Activated T-cell treated with anti-CD3 and anti-CD28 coated beads, Interleukin-2, amount 50 U/mL, for 48 hours (primary cell): Measurements from ENCODE around the gene APP.

Source experiments
- DNase-seq, 2 experiments: peaks; one replicate each; pipeline ENCODE4 v3.0.0-alpha.2; 2020

The APP gene

GRCh38 chr21:25967181-25967900 is 203.2 kb downstream of the APP start:
- DNase-seq: no peak

- no peak for DNase-seq
Observed at GRCh38 chr21:25965951-25966707, 204.4 kb downstream of the APP start.

DNA sequence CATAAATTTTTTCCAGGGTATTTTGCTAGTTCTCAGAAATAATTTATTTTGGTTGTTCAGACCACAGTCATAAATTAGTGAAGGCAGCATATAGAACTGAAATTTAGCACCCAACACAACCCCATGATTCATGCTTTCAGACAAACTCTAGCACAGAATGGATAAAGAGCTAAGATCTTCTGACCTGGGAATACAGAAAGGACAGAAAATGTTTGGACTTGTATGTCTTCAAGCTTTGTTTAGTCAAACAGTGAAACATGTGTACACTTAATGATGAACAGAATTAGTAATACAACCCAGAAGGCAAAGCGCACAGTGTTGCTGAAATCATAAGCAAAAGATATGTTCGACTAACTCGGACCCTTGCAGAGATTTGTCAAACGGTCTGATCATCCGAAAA is 205.6 kb downstream of the APP start:
- no peak for DNase-seq

GRCh38 chr21:25964015-25964414 is 206.6 kb downstream of the APP start:
- DNase-seq: no peak

DNA sequence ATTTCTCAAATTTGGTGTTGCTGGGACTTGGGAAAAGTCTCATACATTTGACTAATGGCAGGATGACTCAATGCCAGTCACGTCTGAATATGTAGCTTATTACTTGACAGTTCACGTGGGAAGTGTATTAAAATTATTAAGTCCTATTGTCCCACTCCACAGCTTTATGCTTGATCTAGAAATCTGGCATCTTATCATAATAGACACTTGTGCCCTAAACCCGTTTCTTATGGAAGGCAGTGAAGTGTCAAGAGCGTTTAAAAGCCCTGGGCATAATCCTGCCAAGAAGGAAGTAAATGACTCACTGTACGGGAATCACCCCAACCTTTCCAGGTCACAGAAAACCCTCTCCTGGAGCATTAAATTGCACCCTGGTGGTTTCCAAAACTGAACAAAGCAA is 207.4 kb downstream of the APP start:
- DNase-seq: no peak

DNA sequence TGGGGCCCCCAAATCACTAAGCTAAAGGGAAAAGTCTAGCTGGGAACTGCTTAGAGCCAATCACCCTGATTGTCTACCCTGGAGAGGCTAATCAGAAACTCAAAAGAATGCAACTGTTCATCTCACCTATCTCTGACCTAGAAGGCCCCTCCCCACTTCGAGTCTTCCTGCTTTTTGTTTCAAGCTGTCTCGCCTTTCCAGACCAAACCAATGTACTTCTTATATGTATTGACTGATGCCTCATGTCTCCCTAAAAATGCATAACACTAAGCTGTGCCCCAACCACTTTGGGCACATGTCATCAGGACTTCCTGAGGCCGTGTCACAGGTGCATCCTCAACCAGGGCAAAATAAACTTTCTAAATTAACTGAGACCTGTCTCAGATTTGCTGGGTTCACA is 209.5 kb downstream of the APP start:
- no peak for DNase-seq

GRCh38 chr21:25960402-25960801 is 210.2 kb downstream of the APP start:
- DNase-seq: no peak

DNA sequence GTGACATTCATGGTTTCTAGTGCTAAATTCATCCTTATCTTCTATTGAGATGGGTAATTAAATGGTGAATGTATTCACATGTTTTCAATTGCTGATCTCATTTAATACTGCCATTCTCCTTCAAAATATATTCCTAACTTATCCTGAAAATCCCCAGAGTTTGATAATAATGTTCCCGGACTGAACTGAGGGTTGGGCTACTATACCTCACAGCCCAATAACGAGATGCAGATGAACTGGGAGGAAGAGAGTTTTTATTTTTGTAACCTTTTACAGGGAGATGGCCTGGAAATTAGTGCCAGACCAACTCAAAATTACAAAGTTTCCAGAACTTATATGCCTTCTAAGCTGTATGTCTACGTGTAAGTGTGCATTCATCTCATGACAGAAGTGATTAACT is 210.8 kb downstream of the APP start:
- DNase-seq: no peak

DNA sequence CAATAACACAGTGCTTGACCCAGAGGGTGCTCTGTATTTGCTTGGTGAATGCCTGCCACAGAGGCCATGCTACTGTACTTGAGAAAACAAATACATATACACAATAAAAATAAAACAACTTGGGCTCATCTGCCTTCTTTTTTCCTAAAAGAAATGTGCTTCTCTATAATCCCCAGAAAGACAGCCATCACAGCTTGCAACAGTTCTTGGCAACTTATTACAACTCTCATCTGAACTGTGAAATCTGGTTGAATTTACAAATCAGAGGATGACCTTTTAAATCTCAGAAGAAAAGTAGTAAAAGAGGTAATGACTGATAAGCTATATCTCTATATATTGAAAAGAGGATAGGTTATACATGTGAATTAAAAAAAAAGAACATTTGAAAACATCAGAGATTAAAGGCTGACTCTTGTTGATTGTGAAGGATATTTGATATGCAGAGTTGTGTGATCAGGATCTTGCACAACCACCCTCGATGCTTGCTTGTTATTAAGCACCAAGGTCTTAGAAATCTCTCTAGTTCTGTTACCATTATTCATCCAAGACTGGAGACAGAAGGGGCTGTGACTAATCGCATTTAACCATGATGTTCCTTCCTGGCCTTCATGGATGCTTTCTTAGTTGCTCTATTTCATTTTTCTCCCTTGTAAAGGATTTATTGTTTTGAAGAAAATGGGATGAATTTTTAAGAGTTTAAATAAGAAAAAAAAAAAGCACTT is 213.4 kb downstream of the APP start:
- DNase-seq: no peak

- no peak for DNase-seq
Observed at GRCh38 chr21:25955646-25956045, 214.9 kb downstream of the APP start.

DNA sequence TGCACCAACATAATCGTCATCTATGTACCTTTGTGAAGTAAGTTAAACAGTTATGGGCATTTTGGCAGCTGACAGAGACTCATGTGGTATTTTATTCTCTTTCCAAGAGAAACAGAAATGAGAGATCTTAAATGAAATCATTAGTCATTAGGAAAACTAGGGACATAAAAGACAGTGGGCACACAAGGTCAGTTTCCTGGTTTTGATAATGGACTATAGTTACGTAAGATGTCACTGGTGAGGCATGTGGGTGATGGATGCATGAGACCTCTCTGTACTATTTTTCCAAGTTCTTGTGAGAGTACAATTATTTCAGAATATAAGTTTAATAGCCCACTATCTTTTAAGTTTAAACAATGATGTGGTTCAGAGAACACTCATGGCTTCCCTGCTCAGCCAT is 216.9 kb downstream of the APP start:
- no peak for DNase-seq

- no peak for DNase-seq
Observed at GRCh38 chr21:25953196-25953595, 217.4 kb downstream of the APP start.

DNA sequence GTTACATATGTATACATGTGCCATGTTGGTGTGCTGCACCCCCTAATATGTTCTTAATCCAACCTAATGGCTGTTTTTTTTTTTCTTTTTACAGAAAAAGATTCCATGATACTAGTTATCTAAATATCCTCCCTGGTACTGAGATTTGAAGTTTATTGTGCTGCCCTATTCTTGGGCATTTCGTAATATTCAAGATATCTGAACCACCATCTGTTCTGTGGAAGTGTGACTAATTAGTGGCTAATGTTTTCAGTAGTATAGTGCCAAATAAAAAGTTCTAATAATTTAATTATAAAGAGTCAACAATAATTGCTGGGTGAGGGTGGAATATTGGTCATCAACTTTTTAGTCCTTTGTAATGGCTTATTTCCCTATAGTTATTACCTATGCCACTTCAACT is 218.3 kb downstream of the APP start:
- no peak for DNase-seq

- no peak for DNase-seq
Observed at GRCh38 chr21:25949701-25950100, 220.9 kb downstream of the APP start.

DNA sequence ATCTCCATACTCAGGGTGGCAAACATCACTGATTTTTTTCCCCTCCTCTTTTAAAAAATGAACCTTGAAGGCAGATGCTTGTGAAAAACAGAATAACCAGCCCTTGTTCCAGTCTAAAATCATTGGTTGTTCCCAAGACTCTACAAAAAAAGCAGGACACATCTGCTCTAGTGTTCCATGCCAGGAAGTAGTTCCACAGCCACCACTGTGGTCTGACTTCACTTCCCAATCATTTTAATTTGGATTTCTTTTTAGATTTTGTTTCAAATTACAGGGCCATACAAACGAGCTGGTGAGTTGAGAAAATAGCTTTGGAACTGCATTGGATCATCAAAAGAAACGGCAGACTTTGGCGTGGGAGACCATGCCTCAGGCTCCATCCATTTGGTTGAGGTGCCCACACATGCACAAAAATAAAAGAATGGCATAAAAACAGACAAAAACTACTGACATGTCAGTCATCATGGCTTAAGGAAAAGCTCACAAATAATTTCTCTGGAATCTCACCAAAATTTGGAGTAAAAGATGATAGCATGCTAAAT is 225.8 kb downstream of the APP start:
- DNase-seq: no peak

DNA sequence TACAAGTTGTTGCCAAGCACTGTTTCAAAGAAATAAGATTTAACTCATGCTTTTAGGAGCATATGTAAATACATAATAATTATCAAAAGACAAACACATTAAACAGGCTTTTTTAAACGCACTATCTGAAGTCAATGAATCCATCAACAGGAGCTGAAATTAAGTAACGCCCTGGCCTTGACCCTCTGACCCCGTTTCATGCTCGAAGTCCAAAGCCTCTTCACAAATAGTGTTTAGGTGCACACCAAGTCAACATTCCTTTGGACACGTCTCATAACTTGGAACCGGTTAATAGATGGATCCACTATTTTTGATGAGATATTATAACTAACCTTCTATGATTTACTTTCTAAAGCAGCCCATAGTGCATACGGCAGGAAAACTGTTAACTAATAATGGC is 226.5 kb downstream of the APP start:
- DNase-seq: no peak

GRCh38 chr21:25942135-25942534 is 228.4 kb downstream of the APP start:
- no peak for DNase-seq

DNA sequence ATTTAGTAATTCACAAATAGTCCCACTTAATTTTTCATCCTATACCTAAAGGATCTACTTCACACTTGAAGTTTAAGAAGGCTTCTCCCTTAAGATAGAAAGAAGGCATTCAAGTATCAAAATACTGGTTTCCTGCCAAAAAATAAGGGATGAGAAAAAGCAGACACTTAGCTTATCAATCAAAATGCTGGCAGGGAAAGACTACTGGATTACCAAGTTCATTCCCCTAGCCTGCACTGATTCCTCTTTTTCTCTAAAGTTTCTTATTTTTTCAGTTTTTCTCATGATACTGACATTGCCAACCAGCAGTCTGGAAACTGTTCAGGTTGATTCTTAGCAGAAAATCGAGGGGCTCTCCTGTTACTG is 231.2 kb downstream of the APP start:
- DNase-seq: no peak

DNA sequence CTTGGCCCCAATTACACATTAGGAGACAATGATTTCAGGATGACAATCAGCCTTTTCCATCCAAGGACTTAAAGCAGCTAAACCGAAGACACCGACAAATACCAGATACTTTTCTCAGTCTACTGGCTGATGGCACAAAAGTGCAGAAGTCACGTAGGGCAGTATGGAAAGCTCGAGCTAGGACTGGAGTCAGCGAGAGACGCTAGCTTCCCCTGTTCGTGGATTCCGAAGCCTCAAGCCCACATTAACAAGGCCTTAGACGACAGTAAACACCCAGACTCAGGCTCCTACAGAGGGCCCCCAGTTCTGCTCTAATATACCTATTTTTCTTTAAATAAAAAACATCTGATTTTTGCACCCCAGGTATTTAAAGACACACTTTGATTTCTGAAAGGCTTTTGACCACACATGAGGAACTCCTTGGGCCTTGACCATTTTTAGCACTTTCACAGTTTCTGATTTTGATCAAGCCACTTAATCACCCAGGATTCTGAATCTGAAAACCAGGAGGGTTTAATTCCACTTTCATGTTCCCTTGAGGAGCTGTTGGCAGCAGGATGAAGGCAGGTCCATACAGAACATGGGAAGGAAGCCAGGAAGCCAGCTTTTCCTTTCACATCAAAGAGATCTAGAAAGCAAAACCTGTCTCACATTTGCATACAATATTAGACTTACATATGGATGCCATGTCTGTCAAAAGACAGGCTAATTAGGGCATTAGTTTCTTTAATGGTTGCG is 231.7 kb downstream of the APP start:
- DNase-seq: no peak

- DNase-seq: no peak
Observed at GRCh38 chr21:25936776-25937175, 233.8 kb downstream of the APP start.

- DNase-seq: peak in 1 of 2 experiments; percentile 22
Observed at GRCh38 chr21:25934771-25935224, 235.8 kb downstream of the APP start.

DNA sequence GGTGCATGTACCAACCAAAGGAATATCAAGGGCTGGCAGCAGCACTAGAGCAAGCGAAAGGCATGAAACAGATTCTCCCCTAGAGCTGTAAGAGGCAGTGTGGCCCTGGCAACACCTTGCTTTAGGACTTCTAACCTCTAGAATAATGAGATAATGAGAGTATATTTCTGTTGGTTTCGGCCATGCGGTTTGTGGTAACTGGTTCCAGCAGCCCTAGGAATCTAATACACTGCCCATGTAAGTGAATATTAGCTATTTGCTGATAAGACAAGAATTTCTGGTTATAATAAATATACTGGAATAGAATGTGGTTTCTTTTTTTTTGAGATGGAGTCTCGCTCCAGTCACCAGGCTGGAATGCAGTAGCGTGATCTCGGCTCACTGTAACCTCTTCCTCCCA is 236.4 kb downstream of the APP start:
- no peak for DNase-seq

DNA sequence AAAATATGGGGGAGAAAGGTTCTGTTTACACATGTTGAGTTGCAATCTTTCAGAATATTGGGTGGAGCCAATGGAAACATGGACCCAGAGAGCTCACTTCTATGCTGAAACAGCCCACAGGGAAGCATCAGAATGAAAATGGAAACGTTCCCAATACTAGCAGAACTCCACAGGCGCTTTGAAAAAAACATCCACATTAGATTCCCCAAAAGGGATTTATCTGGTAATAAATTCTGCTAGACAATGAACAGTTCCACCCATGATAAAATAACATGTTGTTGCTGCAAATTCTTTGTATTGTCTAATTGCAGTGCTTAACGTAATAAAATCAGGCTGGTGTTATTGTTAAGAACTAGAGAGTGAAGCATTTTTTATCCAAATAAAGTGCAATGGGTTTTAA is 238.8 kb downstream of the APP start:
- DNase-seq: no peak
